Gastrocnemius medialis (tissue), 4 donors: Measurements from ENCODE around the gene TAF7L. TPM values are rescaled to one million over a fixed set of nuclear protein-coding genes. Genes with fewer than 3 reads are reported as not detected.

ENCODE experiments used
- ATAC-seq, 2 donors: fragments of 150-250 bp; one replicate each; pipeline ENCODE4 v1.9.1; 2016
- DNase-seq, 2 donors: peaks; one replicate each; pipeline ENCODE4 v3.0.0-alpha.2; 2019
- H3K27ac ChIP-seq, 4 donors: fragments of 200-600 bp; sonication (generic); 1 replicate in 1 of 4; 2 replicates in 3 of 4; pipeline ENCODE4 v1.5.1; 2016 to 2018; ENCODE audit warnings: mild to moderate bottlenecking in 2 of 4, moderate library complexity in 1 of 4
- H3K27me3 ChIP-seq, 3 donors: fragments of 200-600 bp; sonication (generic) in 2 of 3; 1 replicate in 1 of 3; 2 replicates in 2 of 3; pipeline versions ENCODE4 v1.5.1 to v1.6.0; 2016 to 2019; ENCODE audit warnings: mild to moderate bottlenecking in 1 of 3, moderate library complexity in 1 of 3
- H3K36me3 ChIP-seq, 2 donors: fragments of 200-600 bp; sonication (generic) in 1 of 2; one replicate each; pipeline ENCODE4 v1.5.1; 2017 to 2018
- H3K4me1 ChIP-seq, 2 donors: fragments of 200-600 bp; sonication (generic) in 1 of 2; one replicate each; pipeline ENCODE4 v1.5.1; 2016 to 2017; ENCODE audit warnings: mild to moderate bottlenecking in 2 of 2
- H3K4me3 ChIP-seq, 4 donors: fragments of 200-600 bp; sonication (generic) in 3 of 4; 1 replicate in 1 of 4; 2 replicates in 3 of 4; pipeline ENCODE4 v1.5.1; 2016 to 2019; ENCODE audit warnings: mild to moderate bottlenecking in 2 of 4
- H3K9me3 ChIP-seq, 3 donors: fragments of 200-600 bp; sonication (generic) in 2 of 3; 1 replicate in 1 of 3; 2 replicates in 2 of 3; pipeline ENCODE4 v1.5.1; 2016 to 2019
- CTCF ChIP-seq, 5 experiments: fragments of 450-650 bp in 3 of 5; fragments of 200-600 bp in 2 of 5; sonication (generic) in 2 of 5; IDR thresholded peaks in 4 of 5; conservative IDR thresholded peaks in 1 of 5; 1 replicate in 4 of 5; 2 replicates in 1 of 5; pipeline ENCODE4 v1.5.1; 2016 to 2019; ENCODE audit warnings: antibody characterized with exemption in 5 of 5, mild to moderate bottlenecking in 3 of 5, moderate library complexity in 3 of 5
- POLR2A ChIP-seq, 2 donors: fragments of 450-650 bp; IDR thresholded peaks; one replicate each; pipeline ENCODE4 v1.6.1; 2017; ENCODE audit warnings: antibody characterized with exemption in 2 of 2, mild to moderate bottlenecking in 2 of 2, moderate library complexity in 2 of 2
- in situ Hi-C, 4 donors: fragments of 200-750 bp; cut with MboI; loops; one replicate each; pipeline versions ENCODE4 v1.15.0 to v1.8.0; 2017; ENCODE audit warnings: low sequenced_read_pairs in 4 of 4
- intact Hi-C: fragments of 100-400 bp; cut with DNase I; formaldehyde crosslinking; loops from one replicate; pipeline ENCODE4 v1.15.1; 2023; ENCODE audit warnings: low total_unique reads
- total RNA-seq, 4 donors: library from RNA; depleted of rRNA; stranded (reverse); fragments of >200 nt; gene quantifications; one replicate each; pipeline versions ENCODE4 v1.1.0 to v1.2.3, GENCODE V29; 2016

Gene TAF7L
- total RNA-seq, 4 donors from 2014 or later = not detected

GRCh38 chrX:101287402-101287801, 3.7 kb downstream of the TAF7L start:
- peak in 3 of 5 experiments; percentile 18 to 39 (median 24) for TF ChIP-seq CTCF (IDR thresholded peaks at IDR 0.05 in 4 of 5, conservative IDR thresholded peaks at IDR 0.05 in 1 of 5)
- TF ChIP-seq POLR2A (IDR thresholded peaks at IDR 0.05) = no peak
- Histone ChIP-seq H3K4me1 (no peaks in the 10 kb centered on the region), H3K4me3 (no peak overlapping the region), H3K36me3 (no peaks in the 10 kb centered on the region), H3K27ac (no peak overlapping the region), H3K27me3 (peaks cover 0 to 10% (median 4%) of the 10 kb centered on the region in 3 donors), H3K9me3 (no peaks in the 10 kb centered on the region)
- intact Hi-C loops = no loop called here
- ATAC-seq = no peak
- in situ Hi-C loops = no loop called here
- DNase-seq = no peak

GRCh38 chrX:101276238-101276637, 14.9 kb downstream of the TAF7L start:
- H3K36me3 ChIP-seq = no peaks in the 10 kb centered on the region
- ATAC-seq (no peak), DNase-seq (no peak)
- H3K27ac ChIP-seq = no peak overlapping the region
- H3K4me3 ChIP-seq = no peak overlapping the region
- in situ Hi-C loops (no loop called here), intact Hi-C loops (no loop called here)
- no peaks in the 10 kb centered on the region for H3K9me3 ChIP-seq
- TF ChIP-seq CTCF (IDR thresholded peaks at IDR 0.05 in 4 of 5, conservative IDR thresholded peaks at IDR 0.05 in 1 of 5) (no peak), POLR2A (IDR thresholded peaks at IDR 0.05) (no peak)
- no peaks in the 10 kb centered on the region for H3K27me3 ChIP-seq
- H3K4me1 ChIP-seq = no peaks in the 10 kb centered on the region

DNA sequence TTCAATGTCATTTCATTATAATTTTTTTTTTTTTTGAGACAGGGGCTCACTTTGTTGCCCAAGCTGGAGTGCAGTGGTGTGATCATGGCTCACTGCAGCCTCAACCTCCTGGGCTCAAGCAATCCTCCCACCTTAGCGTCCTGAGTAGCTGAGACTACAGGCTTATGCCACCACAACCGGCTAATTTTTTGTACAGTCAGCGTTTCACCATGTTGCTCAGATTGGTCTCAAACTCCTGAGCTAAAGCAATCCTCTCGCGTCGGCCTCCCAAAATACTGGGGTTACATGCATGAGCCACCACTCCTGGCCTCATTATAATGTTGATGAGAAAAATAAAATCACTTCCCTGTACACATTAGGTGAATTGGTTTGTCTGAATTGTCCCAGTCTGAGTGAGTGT, 16.9 kb downstream of the TAF7L start:
- ATAC-seq (no peak), DNase-seq (no peak)
- Histone ChIP-seq H3K9me3 (no peaks in the 10 kb centered on the region), H3K36me3 (no peaks in the 10 kb centered on the region), H3K27me3 (no peaks in the 10 kb centered on the region), H3K4me1 (no peaks in the 10 kb centered on the region), H3K4me3 (no peak overlapping the region), H3K27ac (no peak overlapping the region)
- TF ChIP-seq CTCF (IDR thresholded peaks at IDR 0.05 in 4 of 5, conservative IDR thresholded peaks at IDR 0.05 in 1 of 5) = no peak
- TF ChIP-seq POLR2A (IDR thresholded peaks at IDR 0.05) = no peak
- intact Hi-C loops (no loop called here), in situ Hi-C loops (no loop called here)

DNA sequence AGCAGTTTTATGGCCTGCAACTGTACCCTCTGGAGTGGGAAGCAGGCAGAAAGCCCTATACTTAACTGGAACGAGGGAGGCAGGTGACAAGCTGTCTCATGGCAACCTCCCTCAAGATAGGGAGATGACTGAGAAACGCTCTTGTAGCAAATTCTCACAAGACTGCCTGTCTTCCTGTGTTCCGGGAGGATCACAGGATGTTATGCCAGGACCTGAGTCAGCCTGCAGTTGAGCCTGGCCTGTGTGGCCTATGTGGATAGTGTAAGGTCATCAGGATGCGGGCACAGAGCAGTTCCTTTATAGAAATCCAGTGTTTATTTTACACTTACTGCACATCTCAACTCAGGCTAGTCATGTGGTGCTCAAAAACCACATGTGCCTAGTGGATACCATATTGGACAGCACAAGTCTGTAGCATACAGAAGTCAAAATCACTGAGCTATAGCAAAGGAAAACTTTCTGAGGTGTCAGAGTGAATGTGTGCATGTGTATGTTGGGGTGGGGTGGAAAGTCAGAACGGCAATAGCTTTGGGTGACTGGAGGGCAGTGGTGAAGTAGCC, 25.2 kb downstream of the TAF7L start:
- Histone ChIP-seq H3K4me3 (no peak overlapping the region), H3K27ac (no peak overlapping the region), H3K27me3 (no peaks in the 10 kb centered on the region), H3K4me1 (no peaks in the 10 kb centered on the region), H3K36me3 (no peaks in the 10 kb centered on the region), H3K9me3 (no peaks in the 10 kb centered on the region)
- ATAC-seq (no peak), DNase-seq (no peak)
- TF ChIP-seq POLR2A (IDR thresholded peaks at IDR 0.05) (no peak), CTCF (IDR thresholded peaks at IDR 0.05 in 4 of 5, conservative IDR thresholded peaks at IDR 0.05 in 1 of 5) (no peak)
- in situ Hi-C loops = no loop called here
- intact Hi-C loops = no loop called here

- in situ Hi-C loops = no loop called here
- intact Hi-C loops = no loop called here
- Histone ChIP-seq H3K27me3 (no peaks in the 10 kb centered on the region), H3K9me3 (no peaks in the 10 kb centered on the region), H3K4me3 (no peak overlapping the region), H3K27ac (no peak overlapping the region), H3K4me1 (no peaks in the 10 kb centered on the region), H3K36me3 (no peaks in the 10 kb centered on the region)
- DNase-seq (no peak), ATAC-seq (no peak)
- no peak for TF ChIP-seq CTCF (IDR thresholded peaks at IDR 0.05 in 4 of 5, conservative IDR thresholded peaks at IDR 0.05 in 1 of 5)
- no peak for TF ChIP-seq POLR2A (IDR thresholded peaks at IDR 0.05)
Observed at GRCh38 chrX:101263766-101264165, 27.4 kb downstream of the TAF7L start.
